AG04449 (cell line): ENCODE data around the gene ASTN2.

Experiments used
- CTCF ChIA-PET: fragments of 350-600 bp; formaldehyde crosslinking; extraction: SDS; loops from one replicate; lab custom pipeline; 2021; ENCODE audit warnings: antibody characterized with exemption; lab: Yijun Ruan, JAX
- POLR2A ChIA-PET: fragments of 400-600, 350-600 bp; formaldehyde crosslinking; extraction: SDS; loops from one replicate; lab custom pipeline; 2020; ENCODE audit warnings: antibody characterized with exemption, inconsistent platforms; lab: Yijun Ruan, JAX
- DNase-seq: peaks from one replicate; pipeline ENCODE4 v3.0.0-alpha.2; 2010; ENCODE audit warnings: low read depth, low spot score
- H3K4me3 ChIP-seq: 2 replicates; pipeline ENCODE4 v1.5.1; 2011; ENCODE audit warnings: low read depth, mild to moderate bottlenecking, control low read depth, low read length
- CTCF ChIP-seq: IDR thresholded peaks from one replicate; pipeline ENCODE4 v1.5.1; 2011; ENCODE audit warnings: mild to moderate bottlenecking, moderate library complexity, low read length, control low read depth, inconsistent platforms; ENCODE audit not compliant: insufficient read depth; ENCODE audit errors: missing control alignments

ASTN2 gene

GRCh38 chr9:116393198-116393597 lies 1021.7 kb downstream of the ASTN2 start:
- ChIA-PET POLR2A (no interaction called here), CTCF (interaction anchor here (0.5 to 1.3 kb wide), 3 partner anchors 12 to 799 kb away, joined by 3 to 4 read pairs (median 3); no protein-coding TSS in a partner anchor)
- no peak for TF ChIP-seq CTCF

GRCh38 chr9:116391306-116391900 lies 1023.5 kb downstream of the ASTN2 start:
- ChIA-PET CTCF (interaction anchor here (1.1 to 1.6 kb wide), 3 partner anchors 11 to 255 kb away, joined by 3 to 4 read pairs (median 4); no protein-coding TSS in a partner anchor), POLR2A (no interaction called here)
- DNase-seq = peak; percentile 51
- no peak overlapping the region for H3K4me3 ChIP-seq
- TF ChIP-seq CTCF = no peak

More at GRCh38 chr9:116393198-116393597, 1021.7 kb downstream of the ASTN2 start:
- no peak overlapping the region for H3K4me3 ChIP-seq
- no peak for DNase-seq

GRCh38 chr9:116390303-116391228 lies 1024.3 kb downstream of the ASTN2 start:
- no peak overlapping the region for H3K4me3 ChIP-seq
- no peak for DNase-seq
- TF ChIP-seq CTCF = no peak
- ChIA-PET CTCF (interaction anchor here (1.5 kb wide), 1 partner anchor 11 kb away, joined by 4 read pairs; no protein-coding TSS in a partner anchor), POLR2A (interaction anchor here (0.7 kb wide), 1 partner anchor 81 kb away, joined by 3 read pairs; no protein-coding TSS in a partner anchor)

- no peak overlapping the region for H3K4me3 ChIP-seq
- CTCF ChIA-PET = interaction anchor here (0.7 kb wide), 1 partner anchor 14 kb away, joined by 4 read pairs; no protein-coding TSS in a partner anchor
- POLR2A ChIA-PET = no interaction called here
- no peak for TF ChIP-seq CTCF
- no peak for DNase-seq
Observed at GRCh38 chr9:116389541-116390302, 1025.1 kb downstream of the ASTN2 start.

GRCh38 chr9:116387934-116388698 lies 1026.7 kb downstream of the ASTN2 start:
- no peak overlapping the region for H3K4me3 ChIP-seq
- ChIA-PET POLR2A (no interaction called here), CTCF (no interaction called here)
- no peak for DNase-seq
- no peak for TF ChIP-seq CTCF
